T47D (cell line): ENCODE results near the gene CENPA.
"Not testable (repeated sequence)": the region's sequence is repeated elsewhere in the genome, so short reads cannot be mapped to it uniquely, and the experiment has no call there.

Experiments
- DNase-seq, 2 experiments: peaks; one replicate each; pipeline versions ENCODE4 v3.0.0 to v3.0.0-alpha.2; 2011 to 2012; ENCODE audit warnings: low read depth in 1 of 2, low spot score in 1 of 2
- JUND ChIP-seq: IDR thresholded peaks from 2 replicates; pipeline ENCODE4 v1.6.1; 2012; ENCODE audit warnings: low read depth
- in situ Hi-C: cut with HindIII; loops from 2 replicates; pipeline ENCODE4 v1.10.0; 2016; ENCODE audit warnings: low sequenced_read_pairs, low pct_unique_long_range_greater_than_20kb

Gene CENPA

DNA sequence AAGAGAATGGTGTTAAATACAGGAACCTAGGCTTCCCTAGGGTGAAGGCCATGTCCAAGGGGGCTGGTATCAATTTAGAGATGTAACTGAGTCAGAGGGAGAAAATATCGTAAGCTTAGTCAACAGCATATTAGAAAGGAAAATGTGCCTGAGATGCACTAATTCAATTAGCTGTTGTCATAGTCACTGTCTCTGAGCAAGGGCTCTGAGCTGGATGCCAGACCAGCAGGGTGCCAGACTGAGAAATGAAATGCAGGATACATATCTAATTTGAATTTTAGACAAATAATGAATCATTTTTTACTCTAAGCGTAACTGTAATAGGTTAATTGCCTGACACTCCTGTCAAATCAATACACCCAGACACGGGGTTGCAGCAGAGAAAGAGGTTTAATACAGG lies 33.2 kb upstream of the CENPA start:
- TF ChIP-seq JUND, result no peak
- no peak for DNase-seq
- in situ Hi-C loops, result no loop called here

DNA sequence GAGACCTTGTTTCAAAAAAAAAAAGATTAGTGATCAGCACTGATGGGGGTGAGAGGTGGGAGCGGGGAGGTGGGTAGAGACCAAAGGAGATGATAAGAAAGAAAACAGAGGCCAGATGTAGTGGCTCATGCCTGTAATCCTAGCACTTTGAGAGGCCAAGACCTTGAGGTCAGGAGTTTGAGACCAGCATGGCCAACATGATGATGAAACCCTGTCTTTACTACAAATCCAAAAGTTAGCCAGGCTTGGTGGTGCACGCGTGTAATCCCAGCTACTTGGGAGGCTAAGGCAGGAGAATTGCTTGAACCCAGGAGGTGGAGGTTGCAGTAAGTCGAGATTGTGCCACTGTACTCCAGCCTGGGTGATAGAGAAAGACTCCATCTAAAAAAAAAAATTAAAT lies 31.3 kb upstream of the CENPA start:
- DNase-seq, result no peak
- TF ChIP-seq JUND, result no peak
- in situ Hi-C loops, result no loop called here

DNA sequence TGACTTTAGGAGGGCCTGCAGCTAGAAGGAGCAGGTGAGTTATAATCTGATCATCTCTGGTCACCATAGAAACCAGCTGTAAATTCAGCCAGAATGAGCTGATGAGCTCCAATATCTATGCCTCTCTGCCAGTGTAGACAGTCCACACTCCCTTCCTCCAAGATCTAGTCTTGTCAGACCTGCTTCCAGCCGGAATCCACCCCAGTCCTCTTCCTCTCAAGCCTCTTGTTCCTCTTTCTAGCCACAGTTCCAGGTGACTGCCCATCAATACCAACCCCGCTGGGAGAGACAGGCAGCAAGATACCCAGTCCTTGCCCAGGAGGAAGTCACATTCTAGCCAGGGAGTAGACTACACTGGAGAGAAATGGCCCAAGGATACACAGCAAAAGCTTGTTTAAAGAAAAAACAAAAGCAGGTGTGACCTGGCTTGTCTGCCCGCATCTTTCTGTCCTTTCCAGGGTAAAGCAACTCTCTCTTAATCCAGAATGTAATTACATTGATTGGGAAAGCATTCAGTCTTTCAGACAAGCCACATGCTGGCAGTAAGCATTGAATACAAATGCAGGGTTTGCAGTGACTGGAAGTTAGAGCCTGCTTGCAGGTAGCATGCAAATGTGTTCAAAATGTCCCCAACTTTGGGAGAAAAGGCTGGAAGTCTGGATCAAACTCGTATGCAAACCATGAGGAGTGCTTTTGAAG lies 30.7 kb upstream of the CENPA start:
- in situ Hi-C loops, result no loop called here
- TF ChIP-seq JUND, result no peak

DNA sequence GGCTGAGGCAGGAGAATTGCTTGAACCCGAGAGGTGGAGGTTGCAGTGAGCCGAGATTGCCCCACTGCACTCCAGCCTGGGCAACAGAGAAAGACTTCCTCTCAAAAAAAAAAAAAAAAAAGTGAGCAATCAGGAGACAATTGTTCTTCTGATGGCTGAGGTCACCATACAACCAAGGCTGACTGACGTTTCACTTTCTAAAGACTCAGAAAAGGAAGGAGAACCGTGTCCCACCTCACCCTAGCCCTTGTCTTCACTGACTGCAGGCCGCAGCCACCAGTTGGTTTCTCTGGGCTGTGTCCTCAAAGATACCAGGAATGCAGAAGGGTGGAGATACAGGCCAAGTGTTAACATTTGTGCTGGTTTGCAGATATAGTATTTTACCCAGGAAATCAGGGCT lies 29.5 kb upstream of the CENPA start:
- DNase-seq, result no peak
- in situ Hi-C loops, result no loop called here
- no peak for TF ChIP-seq JUND

More for the DNA sequence above, 30.7 kb upstream of the CENPA start:
- DNase-seq, result peak in 1 of 2 experiments; percentile 69

DNA sequence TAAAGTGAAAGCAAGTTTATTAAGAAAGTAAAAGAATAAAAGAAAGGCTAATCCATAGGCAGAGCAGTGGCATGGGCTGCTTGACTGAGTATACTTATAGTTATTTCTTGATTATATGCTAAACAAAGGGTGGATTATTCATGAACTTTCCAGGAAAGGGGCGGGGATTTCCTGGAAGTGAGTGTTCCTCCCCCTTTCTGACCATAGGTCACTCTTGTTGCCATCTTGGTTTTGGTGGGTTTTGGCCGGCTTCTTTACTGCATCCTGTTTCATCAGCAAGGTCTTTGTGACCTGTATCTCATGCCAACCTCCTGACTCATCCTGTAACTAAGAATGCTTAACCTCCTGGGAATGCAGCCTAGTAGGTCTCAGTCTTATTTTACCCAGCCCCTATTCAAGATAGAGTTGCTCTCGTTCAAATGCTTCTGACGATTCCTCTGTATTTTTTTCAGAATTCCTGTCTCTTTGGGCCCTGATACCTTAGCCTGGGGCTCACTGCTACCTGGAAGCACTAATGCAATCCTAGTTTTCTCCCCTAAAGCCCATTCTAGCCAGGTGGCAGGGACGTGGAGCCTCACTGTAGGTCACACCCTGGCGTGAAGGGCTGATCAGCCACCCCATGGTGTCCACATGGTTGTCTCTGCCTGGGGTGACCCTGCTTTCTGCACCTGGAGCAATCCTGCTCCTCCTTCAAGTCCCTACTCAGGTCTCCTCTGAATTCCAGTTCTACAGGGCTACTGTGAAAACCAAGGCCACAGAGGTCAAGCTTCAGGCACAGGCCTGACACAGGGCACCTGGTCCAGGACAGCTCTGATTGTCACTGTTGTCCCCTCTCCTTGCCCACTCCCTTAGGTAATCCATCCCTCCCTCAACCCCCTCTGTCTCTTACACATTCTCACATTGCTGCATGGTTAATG lies 27.7 kb upstream of the CENPA start:
- peak in 1 of 2 experiments; percentile 92 for DNase-seq
- TF ChIP-seq JUND, result peak; percentile 78; the same call in 1 of the 2 replicates
- in situ Hi-C loops, result no loop called here

DNA sequence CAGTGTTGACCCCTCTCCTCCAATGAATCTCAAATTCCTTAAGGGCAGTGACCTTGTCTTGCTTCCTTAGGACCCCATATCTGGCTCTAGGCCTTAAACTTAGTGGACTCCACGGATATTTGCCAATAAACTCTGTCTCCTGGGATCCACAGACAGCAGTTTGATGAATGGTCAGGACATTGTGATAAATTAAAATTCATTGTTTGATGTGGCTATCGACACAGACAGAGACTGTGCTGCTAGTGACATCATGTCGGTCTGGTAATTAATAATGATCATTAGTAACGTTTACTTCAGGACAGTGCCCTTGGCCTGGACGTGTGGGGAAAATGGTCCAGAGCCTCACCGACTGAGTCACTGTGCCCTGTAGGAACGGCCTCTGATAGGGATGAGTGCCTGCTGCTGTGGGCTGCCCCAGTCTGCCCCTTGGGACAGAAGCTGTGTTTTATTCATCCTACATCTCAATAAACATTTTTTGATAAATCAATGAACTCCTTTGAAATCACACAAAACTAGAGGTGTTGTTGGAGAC lies 27.0 kb upstream of the CENPA start:
- TF ChIP-seq JUND, result no peak
- no peak for DNase-seq
- in situ Hi-C loops, result no loop called here

DNA sequence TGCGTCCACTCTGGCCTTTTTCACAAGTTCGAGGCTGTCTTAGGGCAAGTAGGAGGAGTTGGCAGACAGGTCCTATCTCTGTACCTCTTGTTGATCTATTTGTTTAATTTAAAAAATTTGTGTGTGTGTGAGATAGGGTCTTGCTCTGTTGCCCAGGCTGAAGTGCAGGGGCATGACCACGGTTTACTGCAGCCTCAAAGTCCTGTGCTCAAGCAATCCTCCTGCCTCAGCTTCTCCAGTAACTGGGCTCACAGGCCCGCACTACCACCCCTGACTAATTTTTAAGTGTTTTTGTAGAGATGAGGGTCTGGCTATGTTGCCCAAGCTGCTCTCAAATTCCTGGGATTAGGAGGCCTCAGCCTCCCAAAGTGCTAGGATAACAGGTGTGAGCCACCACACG lies 26.0 kb upstream of the CENPA start:
- TF ChIP-seq JUND, result no peak
- DNase-seq, result no peak
- in situ Hi-C loops, result no loop called here

DNA sequence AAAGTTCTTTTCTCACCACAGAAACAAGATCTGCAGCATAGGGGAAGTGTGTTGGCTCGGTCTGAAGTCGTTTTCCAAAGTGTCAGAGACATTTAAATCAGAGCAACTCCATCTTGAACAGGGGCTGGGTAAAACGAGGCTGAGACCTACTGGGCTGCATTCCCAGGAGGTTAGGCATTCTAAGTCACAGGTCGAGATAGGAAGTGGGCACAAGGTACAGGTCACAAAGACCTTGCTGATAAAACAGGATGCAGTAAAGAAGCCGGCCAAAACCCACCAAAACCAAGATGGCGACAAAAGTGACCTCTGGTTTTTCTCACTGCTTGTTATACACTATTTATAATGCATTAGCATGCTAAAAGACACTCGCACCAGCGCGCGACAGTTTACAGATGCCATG lies 24.9 kb upstream of the CENPA start:
- DNase-seq, in situ Hi-C loops: not testable (repeated sequence)

DNA sequence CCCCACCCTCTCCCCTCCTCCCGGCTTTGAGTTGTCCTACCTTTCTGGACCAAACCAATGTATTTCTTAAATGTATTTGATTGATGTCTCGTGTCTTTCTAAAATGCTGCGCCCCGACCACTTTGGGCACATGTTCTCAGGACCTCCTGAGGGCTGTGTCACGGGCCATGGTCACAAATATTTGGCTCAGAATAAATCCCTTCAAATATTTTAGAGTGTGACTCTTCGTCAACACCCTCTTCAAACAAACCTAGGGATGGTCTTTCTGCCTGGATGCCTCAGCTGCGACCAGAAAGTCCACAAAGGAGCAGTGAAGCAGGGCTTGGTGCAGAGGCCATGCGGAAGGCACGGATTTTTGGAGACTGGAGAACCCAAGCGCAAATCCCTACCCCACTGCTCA lies 22.8 kb upstream of the CENPA start:
- no peak for TF ChIP-seq JUND
- in situ Hi-C loops, result no loop called here
- DNase-seq, result no peak

DNA sequence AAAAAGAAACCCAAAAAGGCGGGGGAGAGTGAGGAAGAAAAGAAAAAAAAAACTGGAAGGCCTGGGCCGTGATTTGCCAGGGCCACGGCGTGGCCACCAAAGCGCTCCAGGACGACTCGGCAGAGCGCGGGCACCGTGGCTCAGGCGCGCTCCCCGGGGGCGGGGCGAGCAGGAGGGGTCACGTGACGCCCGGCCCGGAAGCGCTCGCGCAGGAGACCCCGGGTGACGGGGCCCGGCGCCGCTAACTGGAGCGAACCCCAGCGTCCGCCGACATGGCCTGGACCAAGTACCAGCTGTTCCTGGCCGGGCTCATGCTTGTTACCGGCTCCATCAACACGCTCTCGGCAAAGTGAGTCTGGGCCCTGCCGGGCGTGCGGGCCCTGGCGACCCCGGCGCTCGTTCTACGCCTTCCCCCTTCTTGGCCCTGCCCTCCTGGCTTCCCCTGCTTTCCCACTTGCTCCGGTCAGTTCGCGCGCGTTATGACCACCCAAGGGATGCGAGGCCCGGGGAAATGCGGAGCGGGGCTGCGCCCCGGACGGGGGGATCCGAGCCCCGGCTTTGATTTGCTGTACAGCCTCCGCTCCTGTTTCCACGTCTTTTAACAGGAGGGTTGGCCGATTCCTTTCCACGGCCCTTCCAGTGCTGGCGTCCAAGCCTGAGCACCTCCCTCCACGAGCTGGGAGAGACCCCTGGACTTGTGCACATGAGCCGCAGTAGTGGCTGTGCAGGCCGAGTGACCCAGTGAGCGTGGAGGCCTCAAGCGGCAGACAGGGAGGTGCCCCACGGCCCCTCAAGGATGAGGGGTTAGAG lies 21.6 kb upstream of the CENPA start, which contains the start of gene SLC35F6:
TSS of gene SLC35F6 (plus strand) at position 207 of the 810 bp plus-strand sequence. CDS start at position 273, 66 bp downstream.
- DNase-seq, result peak; percentile 58 to 77
- in situ Hi-C loops, result no loop called here

DNA sequence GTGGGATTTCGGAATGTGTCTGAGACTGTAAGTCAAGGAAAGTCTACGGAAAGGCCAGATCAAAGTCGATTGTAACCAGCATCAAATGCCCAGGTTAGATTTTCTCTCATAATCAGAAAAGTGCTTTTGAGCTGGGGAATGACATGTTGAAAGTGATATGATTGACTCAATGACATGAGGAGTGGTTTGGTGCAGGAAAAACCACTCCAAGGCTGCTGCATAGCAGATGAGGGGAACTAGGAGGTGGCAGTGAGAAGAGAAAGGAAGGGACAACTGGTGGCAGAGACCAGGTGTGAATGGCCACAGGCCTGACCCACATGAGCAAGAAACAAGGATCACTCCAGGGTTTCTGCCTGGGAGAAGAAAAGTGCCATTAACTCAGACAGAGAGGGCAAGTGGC lies 20.9 kb upstream of the CENPA start:
- TF ChIP-seq JUND, result no peak
- DNase-seq, result no peak
- in situ Hi-C loops, result no loop called here

More for the DNA sequence above, 21.6 kb upstream of the CENPA start, which contains the start of gene SLC35F6:
- no peak for TF ChIP-seq JUND
